ENCODE data around the gene EIF3I. TPM values are rescaled to one million over a fixed set of nuclear protein-coding genes. Genes with fewer than 3 reads are reported as not detected.
A peak's percentile ranks its signal among the peaks of the same experiment; 100 is the strongest.

EIF3I gene
- total and polyA plus RNA-seq, 2 of the 13 experiments (the other 11 are each of a cell fraction or from before 2014, with no cell fraction given): 210 to 223 TPM

- TF ChIP-seq ZNF512 (CRISPR knock-in tag; IDR thresholded peaks at IDR 0.05): no peak
- no peak for TF ChIP-seq GZF1 (CRISPR knock-in tag; IDR thresholded peaks at IDR 0.05)
- TF ChIP-seq TFAP4 (IDR thresholded peaks at IDR 0.05; ENCODE audit: borderline replicate concordance, low read depth): peak; percentile 73; the same call in 1 of the 2 replicates
- no peak for TF ChIP-seq ZNF761 (CRISPR knock-in tag; conservative IDR thresholded peaks at IDR 0.05)
- TF ChIP-seq DBP (CRISPR knock-in tag; IDR thresholded peaks at IDR 0.05; ENCODE audit: not compliant biosample characterization): no peak
- no peak for TF ChIP-seq ZNF678 (CRISPR knock-in tag; IDR thresholded peaks at IDR 0.05)
- no peak for TF ChIP-seq BCLAF1 (IDR thresholded peaks at IDR 0.05)
- TF ChIP-seq PAWR (CRISPR knock-in tag; IDR thresholded peaks at IDR 0.05; ENCODE audit: borderline replicate concordance): no peak
- TF ChIP-seq FOXA1 (IDR thresholded peaks at IDR 0.05): no peak
- TF ChIP-seq FOXA1 (CRISPR knock-in tag; IDR thresholded peaks at IDR 0.05): no peak
- no peak for TF ChIP-seq SOX13 (IDR thresholded peaks at IDR 0.05)
- TF ChIP-seq SOX13 (CRISPR knock-in tag; conservative IDR thresholded peaks at IDR 0.05 in 1 of 2, IDR thresholded peaks at IDR 0.05 in 1 of 2): peak in 1 of 2 experiments; percentile 13; a peak in 1 of 4 replicates
- no peak for TF ChIP-seq TOPORS (CRISPR knock-in tag; IDR thresholded peaks at IDR 0.05)
- peak; percentile 27; the same call in 1 of the 2 replicates for TF ChIP-seq GATAD1 (CRISPR knock-in tag; IDR thresholded peaks at IDR 0.05)
- no peak for TF ChIP-seq ELF1 (CRISPR knock-in tag; IDR thresholded peaks at IDR 0.05)
- TF ChIP-seq ZNF382 (CRISPR knock-in tag; IDR thresholded peaks at IDR 0.05; ENCODE audit: borderline replicate concordance): no peak
- TF ChIP-seq ZSCAN9 (CRISPR knock-in tag; IDR thresholded peaks at IDR 0.05; ENCODE audit: borderline replicate concordance): no peak
- no peak for TF ChIP-seq RBFOX2 (IDR thresholded peaks at IDR 0.05; ENCODE audit: low read depth, low read length)
- TF ChIP-seq ZNF782 (CRISPR knock-in tag; IDR thresholded peaks at IDR 0.05; ENCODE audit: borderline replicate concordance): no peak
- TF ChIP-seq SATB2 (CRISPR knock-in tag; IDR thresholded peaks at IDR 0.05): no peak
- no peak for TF ChIP-seq RELA (CRISPR knock-in tag; IDR thresholded peaks at IDR 0.05)
- no peak for TF ChIP-seq ZKSCAN5 (CRISPR knock-in tag; IDR thresholded peaks at IDR 0.05)
- TF ChIP-seq CBX1 (IDR thresholded peaks at IDR 0.05; ENCODE audit: low read depth): peak; percentile 58
- TF ChIP-seq SOX5 (CRISPR knock-in tag; IDR thresholded peaks at IDR 0.05; ENCODE audit: borderline replicate concordance): no peak
Observed at GRCh38 chr1:32247983-32248889, 26.0 kb downstream of the EIF3I start (continued).

All from HepG2 (cell line).